H9 (cell line): ENCODE results near the gene PRTFDC1. TPM values are rescaled to one million over a fixed set of nuclear protein-coding genes. Genes with fewer than 3 reads are reported as not detected.

Experiments
- DNase-seq: peaks from one replicate; pipeline ENCODE4 v3.0.0-alpha.2; 2017
- H2AFZ ChIP-seq: one replicate; pipeline ENCODE4 v1.6.1; 2013; ENCODE audit warnings: mild to moderate bottlenecking, low read length, control low read depth, moderate library complexity
- H2AK5ac ChIP-seq: 2 replicates; pipeline ENCODE4 v1.6.1; 2013; ENCODE audit warnings: low read length, control low read depth, mixed read lengths; ENCODE audit not compliant: insufficient read length
- H2BK120ac ChIP-seq: one replicate; pipeline ENCODE4 v1.6.1; 2013; ENCODE audit warnings: low read depth, mild to moderate bottlenecking, low read length, control low read depth, inconsistent platforms; ENCODE audit not compliant: poor library complexity, severe bottlenecking
- H2BK12ac ChIP-seq: 2 replicates; pipeline ENCODE4 v1.6.1; 2013; ENCODE audit warnings: low read length, control low read depth, mixed read lengths, low read depth; ENCODE audit not compliant: insufficient read length
- H2BK15ac ChIP-seq: 2 replicates; pipeline ENCODE4 v1.6.1; 2013; ENCODE audit warnings: low read depth, low read length, control low read depth
- H2BK20ac ChIP-seq: one replicate; pipeline ENCODE4 v1.6.1; 2013; ENCODE audit warnings: low read depth, mild to moderate bottlenecking, low read length, control low read depth, inconsistent platforms; ENCODE audit not compliant: poor library complexity, severe bottlenecking
- H2BK5ac ChIP-seq: 2 replicates; pipeline ENCODE4 v1.6.1; 2013; ENCODE audit warnings: low read length, control low read depth, mixed read lengths; ENCODE audit not compliant: insufficient read length
- H3K14ac ChIP-seq: 2 replicates; pipeline ENCODE4 v1.6.1; 2013; ENCODE audit warnings: low read length, control low read depth; ENCODE audit not compliant: insufficient read depth
- H3K18ac ChIP-seq: 2 replicates; pipeline ENCODE4 v1.6.1; 2013; ENCODE audit warnings: low read depth, mild to moderate bottlenecking, mixed read lengths, low read length, control low read depth; ENCODE audit not compliant: insufficient read length
- H3K23ac ChIP-seq: 2 replicates; pipeline ENCODE4 v1.6.1; 2013; ENCODE audit warnings: low read length, control low read depth, mixed read lengths, low read depth; ENCODE audit not compliant: insufficient read length
- H3K23me2 ChIP-seq: 2 replicates; pipeline ENCODE4 v1.6.1; 2013; ENCODE audit warnings: low read depth, mild to moderate bottlenecking, mixed read lengths, low read length, control low read depth; ENCODE audit not compliant: insufficient read length, poor library complexity, severe bottlenecking
- H3K27ac ChIP-seq: 2 replicates; pipeline ENCODE4 v1.5.1; 2013; ENCODE audit warnings: low read length, control low read depth, mixed read lengths, low read depth; ENCODE audit not compliant: insufficient read length
- H3K27me3 ChIP-seq: 2 replicates; pipeline ENCODE4 v1.6.1; 2013; ENCODE audit warnings: low read length, control low read depth, inconsistent platforms; ENCODE audit not compliant: insufficient read depth
- H3K4ac ChIP-seq: 2 replicates; pipeline ENCODE4 v1.6.1; 2013; ENCODE audit warnings: low read depth, mild to moderate bottlenecking, control low read depth, inconsistent platforms, low read length, moderate library complexity
- H3K4me1 ChIP-seq: 2 replicates; pipeline ENCODE4 v1.6.1; 2013; ENCODE audit warnings: low read length, control low read depth, inconsistent platforms; ENCODE audit not compliant: insufficient read depth
- H3K4me2 ChIP-seq: 2 replicates; pipeline ENCODE4 v1.6.1; 2013; ENCODE audit warnings: low read length, control low read depth, mixed read lengths; ENCODE audit not compliant: insufficient read length, insufficient read depth
- H3K56ac ChIP-seq: 2 replicates; pipeline ENCODE4 v1.6.1; 2013; ENCODE audit warnings: low read depth, mild to moderate bottlenecking, mixed read lengths, low read length, control low read depth; ENCODE audit not compliant: insufficient read length
- H3K79me1 ChIP-seq: 2 replicates; pipeline ENCODE4 v1.6.1; 2013; ENCODE audit warnings: low read depth, mild to moderate bottlenecking, moderate library complexity, low read length, control low read depth, inconsistent platforms; ENCODE audit not compliant: insufficient read depth, poor library complexity, severe bottlenecking
- H3K79me2 ChIP-seq: 2 replicates; pipeline ENCODE4 v1.6.1; 2013; ENCODE audit warnings: low read length, control low read depth, inconsistent platforms; ENCODE audit not compliant: insufficient read depth
- H3K9ac ChIP-seq: 2 replicates; pipeline ENCODE4 v1.6.1; 2013; ENCODE audit warnings: low read length, control low read depth, mixed read lengths; ENCODE audit not compliant: insufficient read length; ENCODE audit errors: extremely low read depth
- H3K9me3 ChIP-seq: one replicate; pipeline ENCODE4 v1.6.1; 2013; ENCODE audit warnings: low read depth, low read length, inconsistent platforms; ENCODE audit not compliant: control insufficient read depth
- H3T11ph ChIP-seq: one replicate; pipeline ENCODE4 v1.6.1; 2013; ENCODE audit warnings: mild to moderate bottlenecking, low read length, control low read depth, inconsistent platforms
- H4K20me1 ChIP-seq: one replicate; pipeline ENCODE4 v1.6.1; 2013; ENCODE audit not compliant: control insufficient read depth, insufficient read length, insufficient read depth
- H4K5ac ChIP-seq: 2 replicates; pipeline ENCODE4 v1.6.1; 2013; ENCODE audit warnings: low read depth, mild to moderate bottlenecking, mixed read lengths, low read length, control low read depth; ENCODE audit not compliant: insufficient read length
- H4K8ac ChIP-seq: replicated peaks from 2 replicates; pipeline ENCODE4 v1.6.1; 2013; ENCODE audit warnings: low read length, control low read depth, mixed read lengths, low read depth; ENCODE audit not compliant: insufficient read length
- H4K91ac ChIP-seq: 2 replicates; pipeline ENCODE4 v1.6.1; 2013; ENCODE audit warnings: low read depth, mild to moderate bottlenecking, moderate library complexity, mixed read lengths, low read length, control low read depth; ENCODE audit not compliant: insufficient read length
- H3K27ac Mint-ChIP-seq, 3 experiments: 2 replicates in 2 of 3; 3 replicates in 1 of 3; pipeline ENCODE4 v1.8.0; 2020 to 2021; ENCODE audit warnings: mixed read lengths in 3 of 3, mild to moderate bottlenecking in 1 of 3, moderate library complexity in 1 of 3
- H3K27me3 Mint-ChIP-seq: 2 replicates; pipeline ENCODE4 v1.8.0; 2021; ENCODE audit warnings: low read depth, mild to moderate bottlenecking, moderate library complexity, mixed read lengths
- H3K36me3 Mint-ChIP-seq, 3 experiments: 2 replicates in 2 of 3; 3 replicates in 1 of 3; pipeline ENCODE4 v1.8.0; 2020 to 2021; ENCODE audit warnings: low read depth in 3 of 3, mixed read lengths in 3 of 3; ENCODE audit not compliant: insufficient read depth in 1 of 3
- H3K4me1 Mint-ChIP-seq, 2 experiments: 2 replicates each; pipeline ENCODE4 v1.8.0; 2020; ENCODE audit warnings: mixed read lengths in 2 of 2
- H3K4me3 Mint-ChIP-seq, 2 experiments: 2 replicates in 1 of 2; 3 replicates in 1 of 2; pipeline ENCODE4 v1.8.0; 2020 to 2021; ENCODE audit warnings: mild to moderate bottlenecking in 2 of 2, mixed read lengths in 2 of 2, moderate library complexity in 1 of 2
- H3K9me3 Mint-ChIP-seq, 2 experiments: 2 replicates in 1 of 2; 3 replicates in 1 of 2; pipeline ENCODE4 v1.8.0; 2020; ENCODE audit warnings: mild to moderate bottlenecking in 2 of 2, mixed read lengths in 2 of 2, moderate library complexity in 1 of 2
- CTCF ChIP-seq: fragments of 200-600 bp; sonication (generic); conservative IDR thresholded peaks from 3 replicates; pipeline ENCODE4 v1.8.0; 2021; ENCODE audit warnings: antibody characterized with exemption, mild to moderate bottlenecking
- WGBS: extraction: QIAGEN DNeasy Blood & Tissue Kit; methylation state at CpG from one replicate; pipeline ENCODE4 v1.1.7; 2013; ENCODE audit warnings: missing lambda C conversion rate, low lambda C conversion rate, mixed read lengths; ENCODE audit not compliant: insufficient read length; ENCODE audit errors: extremely low coverage; 5-methylcytosine and 5-hydroxymethylcytosine counted together
- total RNA-seq: library from RNA; stranded (reverse); gene quantifications from 2 replicates; pipeline ENCODE4 v1.2.1, GENCODE V29; 2021

The PRTFDC1 gene
- total RNA-seq, 1 experiment from 2014 or later: 7.5 TPM

- H3K27me3 ChIP-seq: no peaks in the 10 kb centered on the region
- no peak overlapping the region for H3K27ac ChIP-seq
- no peak overlapping the region for H3K18ac ChIP-seq
- no peaks in the 10 kb centered on the region for H3K36me3 Mint-ChIP-seq
- no peak overlapping the region for H2AFZ ChIP-seq
- H2BK12ac ChIP-seq: no peak overlapping the region
- no peaks in the 10 kb centered on the region for H4K20me1 ChIP-seq
- H3K14ac ChIP-seq: no peak overlapping the region
- peaks cover 3 to 5% of the 10 kb centered on the region in 2 experiments; a peak in 3 of 4 replicates for H3K4me1 Mint-ChIP-seq
- no peak for TF ChIP-seq CTCF
- no peaks in the 10 kb centered on the region for H3K9me3 ChIP-seq
- H3K9ac ChIP-seq: no peak overlapping the region
- DNase-seq: no peak
- no peaks in the 10 kb centered on the region for H3K27me3 Mint-ChIP-seq
- H4K5ac ChIP-seq: no peak overlapping the region
- no peak overlapping the region for H2BK5ac ChIP-seq
- H3K4me2 ChIP-seq: no peak overlapping the region
- no peaks in the 10 kb centered on the region for H3K23me2 ChIP-seq
- no peak overlapping the region for H4K8ac ChIP-seq
- no peak overlapping the region for H2AK5ac ChIP-seq
- H3K4ac ChIP-seq: no peak overlapping the region
- H4K91ac ChIP-seq: no peak overlapping the region
- no peak overlapping the region for H3K23ac ChIP-seq
- no peaks in the 10 kb centered on the region; a peak in 1 of 5 replicates for H3K9me3 Mint-ChIP-seq
- H3T11ph ChIP-seq: no peak overlapping the region
- no CpG with 5 or more reads among the region's 1 CpG for WGBS
- no peaks in the 10 kb centered on the region for H3K4me1 ChIP-seq
- H2BK120ac ChIP-seq: no peak overlapping the region
- H2BK15ac ChIP-seq: no peak overlapping the region
- no peak overlapping the region for H3K27ac Mint-ChIP-seq
- H3K79me1 ChIP-seq: no peaks in the 10 kb centered on the region
- no peaks in the 10 kb centered on the region for H3K79me2 ChIP-seq
- no peak overlapping the region for H3K56ac ChIP-seq
- no peak overlapping the region for H2BK20ac ChIP-seq
- no peak overlapping the region for H3K4me3 Mint-ChIP-seq
Measured at GRCh38 chr10:24982319-24983112, 30.1 kb upstream of the PRTFDC1 start.
